A549 (cell line): Measurements from ENCODE around the gene GPS2. TPM values are rescaled to one million over a fixed set of nuclear protein-coding genes. Genes with fewer than 3 reads are reported as not detected.
A peak's percentile ranks its signal among the peaks of the same experiment; 100 is the strongest.

ENCODE experiments used
- ATAC-seq, 2 experiments: fragments of 200-7000 bp in 1 of 2; fragments of >200 bp in 1 of 2; cut with Nextera tagmentation in 1 of 2; cut with Tn5 transposase in 1 of 2; 3 replicates each; pipeline versions ENCODE4 v1.8.0 to v1.9.1; 2018 to 2020; ENCODE audit warnings: mild to moderate bottlenecking in 1 of 2, moderate library complexity in 1 of 2
- CTCF ChIA-PET: fragments of 300-600 bp; sonication (Branson Sonifier 250); formaldehyde crosslinking; extraction: SDS; loops from one replicate; lab custom pipeline; 2021; ENCODE audit warnings: antibody characterized with exemption, inconsistent platforms; lab: Yijun Ruan, JAX
- POLR2A ChIA-PET: fragments of 350-600 bp; formaldehyde crosslinking; extraction: SDS; loops from one replicate; lab custom pipeline; 2021; ENCODE audit warnings: antibody characterized with exemption, inconsistent platforms; lab: Yijun Ruan, JAX
- DNase-seq, 2 experiments: peaks; one replicate each; pipeline versions ENCODE4 v3.0.0 to v3.0.0-alpha.2; 2011 to 2016; ENCODE audit warnings: low read depth in 1 of 2, low spot score in 1 of 2
- FAIRE-seq: peaks from 2 replicates; lab custom pipeline; 2011; peaks lifted over from hg19 to GRCh38; lab: Jason Lieb, UNC
- H3K27ac ChIP-seq, 2 experiments: fragments of >200 bp; sonication (Bioruptor Twin); formaldehyde crosslinking; 3 replicates each; pipeline ENCODE4 v1.5.1; 2016 to 2017
- H3K4me1 ChIP-seq: fragments of >200 bp; sonication (Bioruptor Twin); formaldehyde crosslinking; 3 replicates; pipeline ENCODE4 v1.6.1; 2016
- H3K4me2 ChIP-seq: fragments of >200 bp; sonication (Bioruptor Twin); formaldehyde crosslinking; 3 replicates; pipeline ENCODE4 v1.6.1; 2016
- H3K4me3 ChIP-seq: fragments of >200 bp; sonication (Bioruptor Twin); formaldehyde crosslinking; 3 replicates; pipeline ENCODE4 v1.5.1; 2016
- H3K9me3 ChIP-seq: fragments of >200 bp; sonication (Bioruptor Twin); formaldehyde crosslinking; 3 replicates; pipeline ENCODE4 v1.6.1; 2016
- CHD4 ChIP-seq: fragments of 200-600 bp; sonication (generic); IDR thresholded peaks from 2 replicates; pipeline ENCODE4 v1.6.1; 2016; ENCODE audit warnings: antibody characterized with exemption, mild to moderate bottlenecking, borderline replicate concordance
- EP300 ChIP-seq, 2 experiments: fragments of >200 bp; sonication (Bioruptor Twin); formaldehyde crosslinking; IDR thresholded peaks; 2 replicates in 1 of 2; 3 replicates in 1 of 2; pipeline ENCODE4 v1.6.1; 2016 to 2017
- FOSL2 ChIP-seq, 2 experiments: fragments of 450-650 bp in 1 of 2; fragments of >200 bp in 1 of 2; sonication (Bioruptor Twin) in 1 of 2; formaldehyde crosslinking; IDR thresholded peaks; 2 replicates each; pipeline versions ENCODE4 v1.5.0 to v1.6.1; 2016 to 2020; ENCODE audit warnings: mild to moderate bottlenecking in 1 of 2, moderate library complexity in 1 of 2
- GATA3 ChIP-seq: IDR thresholded peaks from 2 replicates; pipeline ENCODE4 v1.6.1; 2012; ENCODE audit warnings: borderline replicate concordance
- HEYL ChIP-seq: fragments of 250-450 bp; sonication (Bioruptor Pico); IDR thresholded peaks from 2 replicates; pipeline ENCODE4 v1.8.0; 2021; ENCODE audit warnings: mild to moderate bottlenecking, moderate library complexity
- HMGXB4 ChIP-seq: fragments of 250-450 bp; sonication (Bioruptor Pico); IDR thresholded peaks from 2 replicates; pipeline ENCODE4 v1.5.0; 2021; ENCODE audit warnings: mild to moderate bottlenecking, moderate library complexity, borderline replicate concordance
- JUN ChIP-seq, 2 experiments: fragments of >200 bp; sonication (Bioruptor Twin); formaldehyde crosslinking; IDR thresholded peaks; 2 replicates in 1 of 2; 3 replicates in 1 of 2; pipeline ENCODE4 v1.6.1; 2016 to 2017
- MAFK ChIP-seq: fragments of 450-650 bp; IDR thresholded peaks from 2 replicates; pipeline ENCODE4 v1.6.1; 2014; ENCODE audit not compliant: partially characterized antibody
- RAD21 ChIP-seq, 2 experiments: fragments of >200 bp in 1 of 2; sonication (Bioruptor Twin) in 1 of 2; formaldehyde crosslinking in 1 of 2; IDR thresholded peaks in 1 of 2; conservative IDR thresholded peaks in 1 of 2; 2 replicates in 1 of 2; 3 replicates in 1 of 2; pipeline ENCODE4 v1.6.1; 2012 to 2018; ENCODE audit warnings: inconsistent platforms in 1 of 2
- REST ChIP-seq: fragments of 200-600 bp; sonication (generic); IDR thresholded peaks from 2 replicates; pipeline ENCODE4 v1.6.1; 2016; ENCODE audit warnings: antibody characterized with exemption, mild to moderate bottlenecking, moderate library complexity
- SREBF2 ChIP-seq: fragments of 450-650 bp; IDR thresholded peaks from 2 replicates; pipeline ENCODE4 v1.6.1; 2014; ENCODE audit warnings: mild to moderate bottlenecking, moderate library complexity
- TP53 ChIP-seq: fragments of 250-450 bp; sonication (Bioruptor Pico); IDR thresholded peaks from 2 replicates; pipeline ENCODE4 v1.5.0; 2021; ENCODE audit warnings: mild to moderate bottlenecking, moderate library complexity
- ZNF302 ChIP-seq: fragments of 250-450 bp; sonication (Bioruptor Pico); IDR thresholded peaks from 2 replicates; pipeline ENCODE4 v1.9.0; 2021; ENCODE audit warnings: inconsistent platforms, mild to moderate bottlenecking, moderate library complexity
- WGBS: methylation state at CpG from one replicate; pipeline ENCODE4 v1.1.6; 2017; ENCODE audit errors: missing lambda C conversion rate; 5-methylcytosine and 5-hydroxymethylcytosine counted together
- polyA plus RNA-seq, 4 experiments: library from polyadenylated mRNA; depleted of rRNA in 3 of 4; stranded (reverse); fragments of >200 nt; fragmentation: RNase III in 1 of 4; extraction: RNeasy Plus Mini Kit Qiagen cat#74134 plus additional on column Dnase treatment in 1 of 4; gene quantifications; 2 replicates in 3 of 4; 3 replicates in 1 of 4; pipeline ENCODE4 v1.2.3, GENCODE V29; 2011 to 2017
- TF ChIP-seq, protein P1 (sequence below): fragments of >200 bp; sonication (Bioruptor Twin); formaldehyde crosslinking; IDR thresholded peaks from 3 replicates; pipeline ENCODE4 v1.6.1; 2016

The GPS2 gene
- polyA plus RNA-seq, 2 of the 4 experiments (the other 2 are of a cell fraction): 61.7 to 158 TPM

- no peak for TF ChIP-seq FOSL2 (IDR thresholded peaks at IDR 0.05)
- peak; percentile 80 for TF ChIP-seq FOSL2 (CRISPR knock-in tag; IDR thresholded peaks at IDR 0.05)
- 0 out of 2 replicates have a peak, but pooled peaks have one; percentile 9 for TF ChIP-seq REST
- TF ChIP-seq GATA3: 0 out of 2 replicates have a peak, but pooled peaks have one; percentile 25
- 0 out of 2 replicates have a peak, but pooled peaks have one; percentile 17 for TF ChIP-seq TP53 (CRISPR knock-in tag)
- TF ChIP-seq EP300 (IDR thresholded peaks at IDR 0.05): peak in 1 of 2 experiments; percentile 39; a peak in 1 of 5 replicates
- TF ChIP-seq, protein P1, sequence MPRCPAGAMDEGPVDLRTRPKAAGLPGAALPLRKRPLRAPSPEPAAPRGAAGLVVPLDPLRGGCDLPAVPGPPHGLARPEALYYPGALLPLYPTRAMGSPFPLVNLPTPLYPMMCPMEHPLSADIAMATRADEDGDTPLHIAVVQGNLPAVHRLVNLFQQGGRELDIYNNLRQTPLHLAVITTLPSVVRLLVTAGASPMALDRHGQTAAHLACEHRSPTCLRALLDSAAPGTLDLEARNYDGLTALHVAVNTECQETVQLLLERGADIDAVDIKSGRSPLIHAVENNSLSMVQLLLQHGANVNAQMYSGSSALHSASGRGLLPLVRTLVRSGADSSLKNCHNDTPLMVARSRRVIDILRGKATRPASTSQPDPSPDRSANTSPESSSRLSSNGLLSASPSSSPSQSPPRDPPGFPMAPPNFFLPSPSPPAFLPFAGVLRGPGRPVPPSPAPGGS: peak; percentile 79
- no peak for TF ChIP-seq HEYL (CRISPR knock-in tag)
- TF ChIP-seq MAFK: peak; percentile 23
Observed at GRCh38 chr17:7351665-7352502, 36.7 kb upstream of the GPS2 start, which contains the start of gene KCTD11 (continued).

GRCh38 chr17:7348478-7349242 lies 33.5 kb upstream of the GPS2 start:
- ATAC-seq (no peak), DNase-seq (no peak), FAIRE-seq (no peak)
- no peak overlapping the region for H3K4me2 ChIP-seq
- no peaks in the 10 kb centered on the region for H3K9me3 ChIP-seq
- ChIA-PET CTCF (interaction anchor here (1.0 to 18.5 kb wide), 11 partner anchors 18 to 212 kb away, joined by 3 to 433 read pairs (median 5); partner anchors contain the start of genes ACADVL, ACAP1, NEURL4 and SLC2A4), POLR2A (interaction anchor here (3.3 kb wide), 1 partner anchor 19 kb away, joined by 12 read pairs; no protein-coding TSS in a partner anchor)
- peaks cover 32% of the 10 kb centered on the region for H3K4me1 ChIP-seq
- TF ChIP-seq CHD4: no peak
- TF ChIP-seq EP300 (IDR thresholded peaks at IDR 0.05): no peak
- TF ChIP-seq RAD21 (conservative IDR thresholded peaks at IDR 0.05 in 1 of 2, IDR thresholded peaks at IDR 0.05 in 1 of 2): no peak
- TF ChIP-seq ZNF302 (CRISPR knock-in tag): no peak
- TF ChIP-seq JUN (IDR thresholded peaks at IDR 0.05): 0 out of 5 replicates have a peak, but pooled peaks of 1 of the 2 experiments have one; percentile 15
- no peak for TF ChIP-seq HMGXB4 (CRISPR knock-in tag)
- no peak for TF ChIP-seq SREBF2
- no peak overlapping the region for H3K27ac ChIP-seq
- no peak overlapping the region for H3K4me3 ChIP-seq
- 90% methylated on average over 19 of the region's 19 CpGs for WGBS
